GM23248 (cell line): ENCODE data around the gene PAPPA2. TPM values are rescaled to one million over a fixed set of nuclear protein-coding genes. Genes with fewer than 3 reads are reported as not detected.

Experiments
- DNase-seq: peaks from one replicate; pipeline ENCODE4 v3.0.0-alpha.2; 2015
- H2AFZ ChIP-seq: fragments of 200-600 bp; sonication (generic); 2 replicates; pipeline ENCODE4 v1.6.1; 2016; ENCODE audit warnings: antibody characterized with exemption
- H3F3A ChIP-seq: fragments of 200-600 bp; sonication (generic); 2 replicates; pipeline ENCODE4 v1.6.1; 2016; ENCODE audit warnings: mild to moderate bottlenecking, antibody characterized with exemption, mixed run types; ENCODE audit not compliant: insufficient read depth
- H3K27ac ChIP-seq: fragments of 200-600 bp; sonication (generic); 2 replicates; pipeline ENCODE4 v1.5.1; 2016; ENCODE audit warnings: mild to moderate bottlenecking
- H3K27me3 ChIP-seq: fragments of 200-600 bp; sonication (generic); replicated peaks from 2 replicates; pipeline ENCODE4 v1.6.1; 2016; ENCODE audit warnings: mild to moderate bottlenecking; ENCODE audit not compliant: insufficient read depth
- H3K36me3 ChIP-seq: fragments of 200-600 bp; sonication (generic); 2 replicates; pipeline ENCODE4 v1.6.1; 2016; ENCODE audit warnings: low read depth, mild to moderate bottlenecking
- H3K4me1 ChIP-seq: fragments of 200-600 bp; sonication (generic); 2 replicates; pipeline ENCODE4 v1.6.1; 2016; ENCODE audit warnings: mild to moderate bottlenecking; ENCODE audit not compliant: insufficient read depth
- H3K4me2 ChIP-seq: fragments of 200-600 bp; sonication (generic); one replicate; pipeline ENCODE4 v1.6.1; 2016; ENCODE audit warnings: mild to moderate bottlenecking; ENCODE audit not compliant: unreplicated experiment
- H3K4me3 ChIP-seq: fragments of 200-600 bp; sonication (generic); 2 replicates; pipeline ENCODE4 v1.5.1; 2016; ENCODE audit warnings: mild to moderate bottlenecking
- H3K79me2 ChIP-seq: fragments of 200-600 bp; sonication (generic); 2 replicates; pipeline ENCODE4 v1.6.1; 2016; ENCODE audit warnings: mild to moderate bottlenecking; ENCODE audit not compliant: insufficient read depth
- H3K9ac ChIP-seq: fragments of 200-600 bp; sonication (generic); 2 replicates; pipeline ENCODE4 v1.6.1; 2016; ENCODE audit warnings: mild to moderate bottlenecking
- H3K9me2 ChIP-seq: fragments of 200-600 bp; sonication (generic); 2 replicates; pipeline ENCODE4 v1.6.1; 2016; ENCODE audit warnings: mixed run types, mild to moderate bottlenecking, moderate library complexity; ENCODE audit not compliant: insufficient read depth
- H3K9me3 ChIP-seq: fragments of 200-600 bp; sonication (generic); one replicate; pipeline ENCODE4 v1.6.1; 2017; ENCODE audit warnings: low read depth
- H4K20me1 ChIP-seq: fragments of 200-600 bp; sonication (generic); 2 replicates; pipeline ENCODE4 v1.6.0; 2016; ENCODE audit not compliant: insufficient read depth
- EZH2 ChIP-seq: fragments of 200-600 bp; sonication (generic); IDR thresholded peaks from 2 replicates; pipeline ENCODE4 v1.6.1; 2018; ENCODE audit warnings: antibody characterized with exemption, mild to moderate bottlenecking; ENCODE audit not compliant: insufficient read depth, poor library complexity, severe bottlenecking
- EZH2phosphoT487 ChIP-seq: fragments of 200-600 bp; sonication (generic); IDR thresholded peaks from 2 replicates; pipeline ENCODE4 v1.6.1; 2018; ENCODE audit warnings: antibody characterized with exemption, moderate library complexity, mild to moderate bottlenecking, low read depth; ENCODE audit not compliant: insufficient read depth
- whole genome bisulfite sequencing, 2 experiments: methylation state at CpG; one replicate each; pipeline ENCODE4 v1.1.6; 2015 to 2017; ENCODE audit warnings: low lambda C conversion rate in 2 of 2, low coverage in 1 of 2; ENCODE audit errors: missing lambda C conversion rate in 2 of 2; 5-methylcytosine and 5-hydroxymethylcytosine counted together
- in situ Hi-C: fragments of 300-500 bp; cut with MboI; formaldehyde crosslinking; loops from 2 replicates; pipeline ENCODE4 v1.15.0; 2020
- polyA plus RNA-seq: library from polyadenylated mRNA; unstranded; fragments of >200 nt; fragmentation: Nextera tagmentation; extraction: Ambion mirVana; gene quantifications from 2 replicates; pipeline ENCODE4 v1.2.1, GENCODE V29; 2016
- total RNA-seq: library from RNA; depleted of rRNA; stranded (reverse); fragments of >200 nt; shearing (Covaris generic); gene quantifications from 2 replicates; pipeline ENCODE4 v1.2.3, GENCODE V29; 2014

The PAPPA2 gene
- total and polyA plus RNA-seq, 2 experiments from 2014 or later, result 3.9 to 8.1 TPM

- Histone ChIP-seq H3K4me1 (peaks cover 26% of the 10 kb centered on the region), H4K20me1 (no peaks in the 10 kb centered on the region), H3F3A (peaks cover 15% of the 10 kb centered on the region), H3K9ac (no peak overlapping the region), H3K9me2 (no peaks in the 10 kb centered on the region), H2AFZ (no peak overlapping the region), H3K4me2 (no peak overlapping the region), H3K9me3 (no peaks in the 10 kb centered on the region), H3K36me3 (no peaks in the 10 kb centered on the region), H3K27ac (no peak overlapping the region), H3K4me3 (no peak overlapping the region), H3K79me2 (no peaks in the 10 kb centered on the region), H3K27me3 (no peaks in the 10 kb centered on the region)
- TF ChIP-seq EZH2 (no peak), EZH2phosphoT487 (no peak)
- WGBS, 2 experiments, result 55 to 64% methylated on average over 4 of the region's 4 CpGs
- in situ Hi-C loops, result no loop called here
- DNase-seq, result no peak
Observed at GRCh38 chr1:176863613-176864012, 400.6 kb downstream of the PAPPA2 start.

- peaks cover 26% of the 10 kb centered on the region for H3K4me1 ChIP-seq
- WGBS, 2 experiments, result 81 to 85% methylated on average over 9 of the region's 9 CpGs
- no peaks in the 10 kb centered on the region for H3K27me3 ChIP-seq
- H3K9me2 ChIP-seq, result no peaks in the 10 kb centered on the region
- H3K36me3 ChIP-seq, result no peaks in the 10 kb centered on the region
- H3K4me2 ChIP-seq, result no peak overlapping the region
- peaks cover 15% of the 10 kb centered on the region for H3F3A ChIP-seq
- H3K9ac ChIP-seq, result no peak overlapping the region
- H3K27ac ChIP-seq, result no peak overlapping the region
- no peak overlapping the region for H2AFZ ChIP-seq
- H3K79me2 ChIP-seq, result no peaks in the 10 kb centered on the region
- TF ChIP-seq EZH2 (no peak), EZH2phosphoT487 (no peak)
- in situ Hi-C loops, result no loop called here
- no peaks in the 10 kb centered on the region for H3K9me3 ChIP-seq
- no peak overlapping the region for H3K4me3 ChIP-seq
- no peaks in the 10 kb centered on the region for H4K20me1 ChIP-seq
- no peak for DNase-seq
Observed at GRCh38 chr1:176864211-176864610, 401.2 kb downstream of the PAPPA2 start.

DNA sequence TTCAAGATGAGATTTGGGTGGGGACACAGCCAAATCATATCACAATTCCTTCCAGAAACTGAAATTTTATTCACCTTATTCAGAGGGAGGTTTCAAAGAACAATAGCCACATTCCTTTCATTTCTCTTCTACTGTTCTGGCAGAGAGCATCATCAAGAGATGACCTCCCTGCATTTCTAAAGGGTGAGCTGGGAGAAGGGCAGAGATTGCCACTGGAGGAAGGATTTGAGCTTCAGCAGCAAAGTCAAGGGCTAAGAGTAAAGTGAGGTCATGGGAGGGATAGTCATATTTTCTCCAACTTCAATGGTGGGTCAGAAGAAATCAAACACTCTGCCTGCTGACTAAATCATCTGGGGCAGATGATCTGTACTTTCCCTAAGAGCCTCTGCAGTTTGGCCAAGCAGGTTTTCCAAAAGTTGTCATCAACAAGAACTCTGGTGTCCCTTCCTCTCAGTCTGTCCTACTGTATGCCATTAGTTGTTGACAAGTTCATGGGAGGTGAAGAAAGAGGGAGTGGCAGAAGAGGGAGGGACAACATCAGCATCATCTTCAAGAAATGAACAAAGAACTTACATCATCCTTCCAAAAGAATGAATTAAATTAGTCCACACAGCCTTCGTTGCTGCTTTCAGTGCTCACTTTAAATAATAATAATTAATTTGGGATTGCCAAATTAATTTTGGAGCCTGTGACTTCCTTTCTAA, 403.2 kb downstream of the PAPPA2 start:
- Histone ChIP-seq H3K9me3 (no peaks in the 10 kb centered on the region), H3K4me3 (peak overlapping the region; percentile 3; the same call in 1 of the 2 replicates), H2AFZ (peak overlapping the region; percentile 21; the same call in 1 of the 2 replicates), H3K36me3 (no peaks in the 10 kb centered on the region), H3K27ac (peak overlapping the region; percentile 73), H3K4me1 (peaks cover 15% of the 10 kb centered on the region), H3K27me3 (no peaks in the 10 kb centered on the region), H3K9me2 (no peaks in the 10 kb centered on the region), H3K9ac (no peak overlapping the region), H3K4me2 (peak overlapping the region; percentile 26), H4K20me1 (no peaks in the 10 kb centered on the region), H3K79me2 (no peaks in the 10 kb centered on the region), H3F3A (peaks cover 15% of the 10 kb centered on the region)
- 0 to 5% methylated on average over 1 of the region's 1 CpG for WGBS, 2 experiments
- in situ Hi-C loops, result no loop called here
- TF ChIP-seq EZH2 (no peak), EZH2phosphoT487 (no peak)
- peak; percentile 86 for DNase-seq

- H3K9ac ChIP-seq, result no peak overlapping the region
- WGBS, 2 experiments, result 76 to 78% methylated on average over 4 of the region's 4 CpGs
- H3K27ac ChIP-seq, result no peak overlapping the region
- H3F3A ChIP-seq, result peaks cover 15% of the 10 kb centered on the region
- H3K4me2 ChIP-seq, result no peak overlapping the region
- no peaks in the 10 kb centered on the region for H3K36me3 ChIP-seq
- no peaks in the 10 kb centered on the region for H4K20me1 ChIP-seq
- in situ Hi-C loops, result no loop called here
- no peak overlapping the region for H3K4me3 ChIP-seq
- H3K79me2 ChIP-seq, result no peaks in the 10 kb centered on the region
- 0 out of 2 replicates have a peak, but pooled peaks cover 6% of the 10 kb centered on the region for H3K27me3 ChIP-seq
- H2AFZ ChIP-seq, result no peak overlapping the region
- peaks cover 15% of the 10 kb centered on the region for H3K4me1 ChIP-seq
- no peaks in the 10 kb centered on the region for H3K9me3 ChIP-seq
- H3K9me2 ChIP-seq, result no peaks in the 10 kb centered on the region
- no peak for DNase-seq
- TF ChIP-seq EZH2, result no peak
- no peak for TF ChIP-seq EZH2phosphoT487
Observed at GRCh38 chr1:176869577-176869976, 406.6 kb downstream of the PAPPA2 start.
